Amniotic epithelial cell (primary cell): ENCODE data around the gene SYNGR4.
A peak's percentile ranks its signal among the peaks of the same experiment; 100 is the strongest.
"Not testable (repeated sequence)": the region's sequence is repeated elsewhere in the genome, so short reads cannot be mapped to it uniquely, and the experiment has no call there.

Experiments
- DNase-seq: peaks from one replicate; pipeline ENCODE4 v3.0.0-alpha.2; 2010; ENCODE audit warnings: low read depth

Gene SYNGR4

GRCh38 chr19:48363810-48364597 is at the start of gene SYNGR4, which contains the start of gene TMEM143:
Gene SYNGR4, plus strand, starts transcription at chr19:48364367. Its CDS starts 1,476 bp downstream, at chr19:48365843.
Gene TMEM143, minus strand, starts transcription at chr19:48363940. Its CDS starts 20 bp downstream, at chr19:48363920.
- peak; percentile 98 for DNase-seq

GRCh38 chr19:48315712-48316111 is 48.5 kb upstream of the SYNGR4 start:
- DNase-seq, result no peak

GRCh38 chr19:48317708-48317960 is 46.5 kb upstream of the SYNGR4 start:
- not testable (repeated sequence) for DNase-seq

- DNase-seq, result no peak
These were observed 45.7 kb upstream of the SYNGR4 start for GRCh38 chr19:48318286-48318987.

- DNase-seq, result peak; percentile 73
These were observed 44.3 kb upstream of the SYNGR4 start for GRCh38 chr19:48319647-48320541.

- DNase-seq, result peak; percentile 82
These were observed 42.9 kb upstream of the SYNGR4 start for GRCh38 chr19:48321372-48321621.

- DNase-seq, result peak; percentile 97
These were observed 42.3 kb upstream of the SYNGR4 start for GRCh38 chr19:48321622-48322591.

- peak; percentile 92 for DNase-seq
These were observed 38.8 kb upstream of the SYNGR4 start, which contains the start of gene EMP3 for GRCh38 chr19:48325265-48325910. Gene EMP3, plus strand, starts transcription at chr19:48325552. Its CDS starts 1,293 bp downstream, at chr19:48326845.

GRCh38 chr19:48329167-48329891 is 34.8 kb upstream of the SYNGR4 start:
- DNase-seq, result peak; percentile 64

- DNase-seq, result peak; percentile 86
These were observed 34.0 kb upstream of the SYNGR4 start for GRCh38 chr19:48330012-48330681.

- no peak for DNase-seq
These were observed 31.9 kb upstream of the SYNGR4 start for GRCh38 chr19:48332351-48332661.

- peak; percentile 99 for DNase-seq
These were observed 31.3 kb upstream of the SYNGR4 start for GRCh38 chr19:48332662-48333466.

- DNase-seq, result peak; percentile 89
These were observed 30.4 kb upstream of the SYNGR4 start for GRCh38 chr19:48333467-48334384.

- no peak for DNase-seq
These were observed 25.9 kb upstream of the SYNGR4 start for GRCh38 chr19:48338253-48338755.

GRCh38 chr19:48338802-48339503 is 25.2 kb upstream of the SYNGR4 start:
- no peak for DNase-seq

GRCh38 chr19:48340995-48341394 is 23.2 kb upstream of the SYNGR4 start:
- DNase-seq, result peak; percentile 37
